Osteoblast (primary cell): ENCODE data around the gene MSX1. TPM values are rescaled to one million over a fixed set of nuclear protein-coding genes. Genes with fewer than 3 reads are reported as not detected.
"Not testable (repeated sequence)": the region's sequence is repeated elsewhere in the genome, so short reads cannot be mapped to it uniquely, and the experiment has no call there.

Experiments used
- DNase-seq: peaks from one replicate; pipeline ENCODE4 v3.0.0; 2011; ENCODE audit warnings: low spot score, mixed read lengths; ENCODE audit not compliant: insufficient read length; ENCODE audit errors: missing footprints
- H2AFZ ChIP-seq: 2 replicates; pipeline ENCODE4 v1.6.0; 2011; ENCODE audit warnings: mild to moderate bottlenecking, low read length
- H3K27ac ChIP-seq: 2 replicates; pipeline ENCODE4 v1.5.1; 2011; ENCODE audit warnings: mild to moderate bottlenecking, low read depth, low read length, moderate library complexity
- H3K27me3 ChIP-seq: 2 replicates; pipeline ENCODE4 v1.6.0; 2012; ENCODE audit warnings: mild to moderate bottlenecking, control low read depth, inconsistent platforms, low read length, moderate library complexity; ENCODE audit not compliant: insufficient read depth
- H3K36me3 ChIP-seq: 2 replicates; pipeline ENCODE4 v1.5.1; 2011; ENCODE audit warnings: mild to moderate bottlenecking, low read length, control low read depth, moderate library complexity; ENCODE audit not compliant: insufficient read depth
- H3K4me1 ChIP-seq: 2 replicates; pipeline ENCODE4 v1.5.1; 2011; ENCODE audit warnings: mild to moderate bottlenecking, low read length, control low read depth, moderate library complexity; ENCODE audit not compliant: insufficient read depth
- H3K4me2 ChIP-seq: 2 replicates; pipeline ENCODE4 v1.6.0; 2011; ENCODE audit warnings: mild to moderate bottlenecking, low read length; ENCODE audit not compliant: insufficient read depth
- H3K4me3 ChIP-seq: fragments of 200-600 bp; sonication (generic); 3 replicates; pipeline ENCODE4 v1.5.1; 2012; ENCODE audit warnings: mild to moderate bottlenecking, low read length, inconsistent platforms; ENCODE audit not compliant: insufficient read depth
- H3K79me2 ChIP-seq: 2 replicates; pipeline ENCODE4 v1.6.0; 2012; ENCODE audit warnings: mild to moderate bottlenecking, low read length, control low read depth, inconsistent platforms; ENCODE audit not compliant: insufficient read depth
- H3K9me3 ChIP-seq: 2 replicates; pipeline ENCODE4 v1.5.1; 2011; ENCODE audit warnings: low read depth, low read length, control low read depth
- H4K20me1 ChIP-seq: 2 replicates; pipeline ENCODE4 v1.6.0; 2012; ENCODE audit warnings: mild to moderate bottlenecking, low read length, control low read depth; ENCODE audit not compliant: insufficient read depth
- total RNA-seq: library from RNA; depleted of rRNA; stranded (reverse); fragments of >200 nt; gene quantifications from 2 replicates; pipeline ENCODE4 v1.2.3, GENCODE V29; 2012
- TF ChIP-seq, protein P1 (sequence below): IDR thresholded peaks from 2 replicates; pipeline ENCODE4 v1.5.1; 2011; ENCODE audit warnings: mild to moderate bottlenecking, low read depth, low read length, moderate library complexity; ENCODE audit errors: extremely low read depth

The MSX1 gene
- total RNA-seq, 1 donor, result 2.9 TPM

DNA sequence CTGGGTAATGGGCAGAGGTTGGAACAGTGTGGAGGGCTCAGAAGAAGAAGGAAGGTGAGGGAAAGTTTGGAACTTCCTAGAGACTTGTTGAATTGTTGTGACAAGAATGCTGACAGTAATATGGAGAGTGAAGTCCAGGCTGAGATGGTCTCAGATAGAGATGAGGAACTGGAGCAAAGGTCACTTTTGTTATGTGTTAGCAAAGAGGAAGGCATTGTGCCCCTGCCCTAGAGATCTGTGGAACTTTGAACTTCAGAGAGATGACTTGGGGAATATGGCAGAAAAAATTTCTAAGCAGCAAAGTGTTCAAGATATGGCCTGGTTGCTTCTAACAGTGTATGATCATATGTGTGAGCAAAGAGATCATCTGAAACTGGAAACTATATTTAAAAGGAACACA, 37.9 kb upstream of the MSX1 start:
- H3K4me2 ChIP-seq, result no peak overlapping the region
- no peak overlapping the region for H2AFZ ChIP-seq
- H3K4me3 ChIP-seq, result no peak overlapping the region
- DNase-seq, result no peak
- H4K20me1 ChIP-seq, result no peaks in the 10 kb centered on the region
- H3K9me3 ChIP-seq, result no peaks in the 10 kb centered on the region
- peaks cover 11% of the 10 kb centered on the region for H3K27me3 ChIP-seq
- H3K4me1 ChIP-seq, result no peaks in the 10 kb centered on the region
- no peak overlapping the region for H3K27ac ChIP-seq
- H3K36me3 ChIP-seq, result no peaks in the 10 kb centered on the region
- no peaks in the 10 kb centered on the region for H3K79me2 ChIP-seq
- TF ChIP-seq, protein P1, sequence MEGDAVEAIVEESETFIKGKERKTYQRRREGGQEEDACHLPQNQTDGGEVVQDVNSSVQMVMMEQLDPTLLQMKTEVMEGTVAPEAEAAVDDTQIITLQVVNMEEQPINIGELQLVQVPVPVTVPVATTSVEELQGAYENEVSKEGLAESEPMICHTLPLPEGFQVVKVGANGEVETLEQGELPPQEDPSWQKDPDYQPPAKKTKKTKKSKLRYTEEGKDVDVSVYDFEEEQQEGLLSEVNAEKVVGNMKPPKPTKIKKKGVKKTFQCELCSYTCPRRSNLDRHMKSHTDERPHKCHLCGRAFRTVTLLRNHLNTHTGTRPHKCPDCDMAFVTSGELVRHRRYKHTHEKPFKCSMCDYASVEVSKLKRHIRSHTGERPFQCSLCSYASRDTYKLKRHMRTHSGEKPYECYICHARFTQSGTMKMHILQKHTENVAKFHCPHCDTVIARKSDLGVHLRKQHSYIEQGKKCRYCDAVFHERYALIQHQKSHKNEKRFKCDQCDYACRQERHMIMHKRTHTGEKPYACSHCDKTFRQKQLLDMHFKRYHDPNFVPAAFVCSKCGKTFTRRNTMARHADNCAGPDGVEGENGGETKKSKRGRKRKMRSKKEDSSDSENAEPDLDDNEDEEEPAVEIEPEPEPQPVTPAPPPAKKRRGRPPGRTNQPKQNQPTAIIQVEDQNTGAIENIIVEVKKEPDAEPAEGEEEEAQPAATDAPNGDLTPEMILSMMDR, result no peak

- DNase-seq, H3K36me3 ChIP-seq, H3K27ac ChIP-seq, H3K4me2 ChIP-seq, H4K20me1 ChIP-seq, H3K4me3 ChIP-seq, H3K27me3 ChIP-seq, H2AFZ ChIP-seq, H3K9me3 ChIP-seq, H3K79me2 ChIP-seq, H3K4me1 ChIP-seq: not testable (repeated sequence)
These were observed 37.2 kb upstream of the MSX1 start for GRCh38 chr4:4822286-4822685.

GRCh38 chr4:4823621-4824162, 35.8 kb upstream of the MSX1 start:
- H3K36me3 ChIP-seq, result no peaks in the 10 kb centered on the region
- TF ChIP-seq, protein P1, result no peak
- no peak overlapping the region for H2AFZ ChIP-seq
- no peaks in the 10 kb centered on the region for H3K4me1 ChIP-seq
- peaks cover 5% of the 10 kb centered on the region for H3K27me3 ChIP-seq
- no peaks in the 10 kb centered on the region for H4K20me1 ChIP-seq
- no peak for DNase-seq
- H3K79me2 ChIP-seq, result no peaks in the 10 kb centered on the region
- H3K4me3 ChIP-seq, result no peak overlapping the region
- H3K9me3 ChIP-seq, result no peaks in the 10 kb centered on the region
- H3K4me2 ChIP-seq, result no peak overlapping the region
- H3K27ac ChIP-seq, result no peak overlapping the region

DNA sequence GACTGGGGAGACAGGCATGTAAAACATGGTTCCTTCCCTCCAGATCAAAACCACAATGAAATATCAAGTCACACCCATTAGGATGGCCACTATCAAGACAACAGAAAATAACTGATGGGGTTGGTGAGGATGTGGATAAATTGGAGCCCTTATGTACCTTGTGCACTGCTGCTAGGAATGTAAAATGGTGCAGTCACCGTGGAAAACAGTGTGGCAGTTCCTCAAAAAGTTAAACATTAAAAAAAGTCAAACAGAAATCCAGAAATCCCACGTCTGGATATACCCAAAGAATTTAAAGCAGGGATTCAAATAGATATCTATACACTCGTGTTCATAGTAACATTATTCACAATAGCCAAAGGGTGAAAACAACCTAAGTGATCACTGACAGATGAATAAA, 35.2 kb upstream of the MSX1 start:
- Histone ChIP-seq H3K4me2 (no peak overlapping the region), H3K4me1 (no peaks in the 10 kb centered on the region)
- TF ChIP-seq, protein P1, result no peak

More for the DNA sequence above, 35.2 kb upstream of the MSX1 start:
- no peaks in the 10 kb centered on the region for H4K20me1 ChIP-seq
- no peak overlapping the region for H2AFZ ChIP-seq
- no peak overlapping the region for H3K27ac ChIP-seq
- no peak overlapping the region for H3K4me3 ChIP-seq
- H3K36me3 ChIP-seq, result no peaks in the 10 kb centered on the region
- H3K9me3 ChIP-seq, result no peaks in the 10 kb centered on the region
- no peak for DNase-seq
- H3K79me2 ChIP-seq, result no peaks in the 10 kb centered on the region
- no peaks in the 10 kb centered on the region for H3K27me3 ChIP-seq
